22Rv1 (cell line): Measurements from ENCODE around the gene CAMK2G.

Source experiments
- H3K27ac ChIP-seq: fragments of 450-650 bp; 2 replicates; pipeline ENCODE4 v1.5.1; 2017
- CTCF ChIP-seq: fragments of 450-650 bp; IDR thresholded peaks from 2 replicates; pipeline ENCODE4 v1.5.1; 2017; ENCODE audit warnings: mild to moderate bottlenecking
- ZFX ChIP-seq: fragments of 450-650 bp; IDR thresholded peaks from 2 replicates; pipeline ENCODE4 v1.6.1; 2017; ENCODE audit warnings: antibody characterized with exemption, borderline replicate concordance

CAMK2G gene

GRCh38 chr10:73842349-73842748 is 32.0 kb downstream of the CAMK2G start:
- TF ChIP-seq ZFX = no peak
- no peak for TF ChIP-seq CTCF
- H3K27ac ChIP-seq = no peak overlapping the region

- H3K27ac ChIP-seq = no peak overlapping the region
- TF ChIP-seq CTCF = no peak
- TF ChIP-seq ZFX = no peak
Observed at GRCh38 chr10:73841526-73842285, 32.6 kb downstream of the CAMK2G start.

- TF ChIP-seq ZFX (no peak), CTCF (no peak)
- no peak overlapping the region for H3K27ac ChIP-seq
Observed at GRCh38 chr10:73841061-73841421, 33.3 kb downstream of the CAMK2G start.

GRCh38 chr10:73840403-73841060 is 33.8 kb downstream of the CAMK2G start:
- TF ChIP-seq CTCF = no peak
- no peak for TF ChIP-seq ZFX
- no peak overlapping the region for H3K27ac ChIP-seq

- no peak overlapping the region for H3K27ac ChIP-seq
- TF ChIP-seq ZFX (no peak), CTCF (no peak)
Observed at GRCh38 chr10:73840056-73840402, 34.3 kb downstream of the CAMK2G start.

- TF ChIP-seq CTCF (no peak), ZFX (no peak)
- H3K27ac ChIP-seq = no peak overlapping the region
Observed at GRCh38 chr10:73839276-73839966, 34.9 kb downstream of the CAMK2G start.

DNA sequence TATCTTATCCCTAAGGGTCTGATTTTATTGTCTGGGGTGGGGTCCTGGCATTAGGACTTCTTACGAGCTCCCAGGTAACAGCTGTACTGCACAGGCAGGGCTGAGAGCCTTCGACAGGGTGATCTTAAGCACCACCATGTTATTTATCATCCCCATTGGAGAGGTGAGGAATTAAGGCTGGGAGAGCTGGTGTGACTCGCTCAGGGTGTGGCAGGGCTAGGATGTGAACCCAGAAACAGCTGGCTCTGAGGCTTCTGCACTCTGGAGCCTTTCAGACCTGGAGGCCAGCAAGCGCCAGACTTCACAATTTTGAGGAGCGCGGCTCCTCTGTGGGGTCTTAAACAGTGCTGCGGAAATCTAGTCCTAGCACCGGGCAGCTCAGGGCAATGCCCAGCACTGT is 35.5 kb downstream of the CAMK2G start:
- no peak for TF ChIP-seq CTCF
- no peak for TF ChIP-seq ZFX
- H3K27ac ChIP-seq = no peak overlapping the region
